Measurements from ENCODE around the gene RGMA.

RGMA gene

GRCh38 chr15:93089727-93090305, 805 bp upstream of the RGMA start:
- DNase-seq = peak; percentile 50

GRCh38 chr15:93088200-93088980, 621 bp downstream of the RGMA start:
- peak; percentile 59 for DNase-seq

GRCh38 chr15:93087825-93088199, 1.2 kb downstream of the RGMA start:
- peak; percentile 86 for DNase-seq

GRCh38 chr15:93086791-93087190, 2.2 kb downstream of the RGMA start:
- no peak for DNase-seq

GRCh38 chr15:93085692-93086091, 3.3 kb downstream of the RGMA start:
- no peak for DNase-seq

GRCh38 chr15:93082861-93083260, 6.2 kb downstream of the RGMA start:
- DNase-seq = no peak

- no peak for DNase-seq
Measured at GRCh38 chr15:93081399-93081798, 7.6 kb downstream of the RGMA start.

GRCh38 chr15:93080451-93080850, 8.6 kb downstream of the RGMA start:
- DNase-seq = no peak

- DNase-seq = no peak
Measured at GRCh38 chr15:93076875-93077274, 12.1 kb downstream of the RGMA start.

- no peak for DNase-seq
Measured at GRCh38 chr15:93076217-93076616, 12.8 kb downstream of the RGMA start.

- no peak for DNase-seq
Measured at GRCh38 chr15:93074599-93074998, 14.4 kb downstream of the RGMA start.

- no peak for DNase-seq
Measured at GRCh38 chr15:93073465-93073952, 15.5 kb downstream of the RGMA start.

GRCh38 chr15:93072411-93073394, 16.3 kb downstream of the RGMA start:
- peak; percentile 93 for DNase-seq

- DNase-seq = no peak
Measured at GRCh38 chr15:93072011-93072410, 17.0 kb downstream of the RGMA start.

- DNase-seq = peak; percentile 47
Measured at GRCh38 chr15:93071469-93071936, 17.5 kb downstream of the RGMA start.

GRCh38 chr15:93070551-93071296, 18.3 kb downstream of the RGMA start:
- no peak for DNase-seq

GRCh38 chr15:93070132-93070531, 18.9 kb downstream of the RGMA start:
- peak; percentile 38 for DNase-seq

GRCh38 chr15:93068581-93069199, 20.3 kb downstream of the RGMA start:
- no peak for DNase-seq

- no peak for DNase-seq
Measured at GRCh38 chr15:93067649-93068085, 21.3 kb downstream of the RGMA start.

GRCh38 chr15:93066834-93067648, 22.0 kb downstream of the RGMA start:
- no peak for DNase-seq

- DNase-seq = no peak
Measured at GRCh38 chr15:93066224-93066681, 22.8 kb downstream of the RGMA start.

All from right hindlimb (tissue), 1 donor.